22Rv1 (cell line): ENCODE data around the gene IFT122.

ENCODE experiments used
- ZFX ChIP-seq: fragments of 450-650 bp; IDR thresholded peaks from 2 replicates; pipeline ENCODE4 v1.6.1; 2017; ENCODE audit warnings: antibody characterized with exemption, borderline replicate concordance
- TF ChIP-seq, protein P1 (sequence below): fragments of 450-650 bp; IDR thresholded peaks from 2 replicates; pipeline ENCODE4 v1.5.1; 2017; ENCODE audit warnings: mild to moderate bottlenecking

DNA sequence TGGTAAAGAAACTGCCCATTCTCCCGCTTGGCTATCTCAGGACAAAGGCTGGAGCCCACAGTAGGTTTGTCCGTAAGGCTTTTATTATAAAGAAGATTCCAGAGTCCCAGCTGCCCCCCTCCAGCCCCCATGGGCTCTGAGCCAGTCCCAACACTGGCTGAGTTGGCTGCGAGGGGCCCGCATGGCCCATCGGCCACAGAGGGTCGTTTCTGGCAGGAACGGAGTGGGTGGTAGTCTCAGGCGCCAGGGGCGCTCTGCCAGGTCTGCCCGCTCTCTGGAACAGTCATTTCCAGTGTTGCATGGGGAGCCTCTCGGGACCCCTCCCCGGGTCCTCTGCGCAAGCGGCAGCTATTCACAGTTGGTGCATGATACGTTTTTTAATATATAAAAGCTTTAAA lies 115.1 kb downstream of the IFT122 start:
- TF ChIP-seq, protein P1, sequence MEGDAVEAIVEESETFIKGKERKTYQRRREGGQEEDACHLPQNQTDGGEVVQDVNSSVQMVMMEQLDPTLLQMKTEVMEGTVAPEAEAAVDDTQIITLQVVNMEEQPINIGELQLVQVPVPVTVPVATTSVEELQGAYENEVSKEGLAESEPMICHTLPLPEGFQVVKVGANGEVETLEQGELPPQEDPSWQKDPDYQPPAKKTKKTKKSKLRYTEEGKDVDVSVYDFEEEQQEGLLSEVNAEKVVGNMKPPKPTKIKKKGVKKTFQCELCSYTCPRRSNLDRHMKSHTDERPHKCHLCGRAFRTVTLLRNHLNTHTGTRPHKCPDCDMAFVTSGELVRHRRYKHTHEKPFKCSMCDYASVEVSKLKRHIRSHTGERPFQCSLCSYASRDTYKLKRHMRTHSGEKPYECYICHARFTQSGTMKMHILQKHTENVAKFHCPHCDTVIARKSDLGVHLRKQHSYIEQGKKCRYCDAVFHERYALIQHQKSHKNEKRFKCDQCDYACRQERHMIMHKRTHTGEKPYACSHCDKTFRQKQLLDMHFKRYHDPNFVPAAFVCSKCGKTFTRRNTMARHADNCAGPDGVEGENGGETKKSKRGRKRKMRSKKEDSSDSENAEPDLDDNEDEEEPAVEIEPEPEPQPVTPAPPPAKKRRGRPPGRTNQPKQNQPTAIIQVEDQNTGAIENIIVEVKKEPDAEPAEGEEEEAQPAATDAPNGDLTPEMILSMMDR, result no peak
- TF ChIP-seq ZFX, result no peak
